OCI-LY3 (cell line): Measurements from ENCODE around the gene PRMT7.
A peak's percentile ranks its signal among the peaks of the same experiment; 100 is the strongest.

ENCODE experiments used
- H2AFZ ChIP-seq: fragments of 200-600, 300-600 bp; shearing (Covaris generic); 2 replicates; pipeline ENCODE4 v1.6.0; 2014; ENCODE audit warnings: antibody characterized with exemption, low read depth, low read length
- H3K27ac ChIP-seq: fragments of 200-600, 300-600 bp; sonication (generic); 2 replicates; pipeline ENCODE4 v1.5.1; 2014; ENCODE audit warnings: mild to moderate bottlenecking, low read length, moderate library complexity, mixed read lengths
- H3K27me3 ChIP-seq: fragments of 200-600, 300-600 bp; sonication (generic); 2 replicates; pipeline ENCODE4 v1.6.1; 2014; ENCODE audit warnings: low read depth, low read length, mixed read lengths
- H3K36me3 ChIP-seq: fragments of 200-600, 300-600 bp; sonication (generic); replicated peaks from 2 replicates; pipeline ENCODE3; 2014; ENCODE audit warnings: low read depth, low read length, mixed read lengths
- H3K4me1 ChIP-seq: fragments of 300-600, 200-600 bp; sonication (generic); 2 replicates; pipeline ENCODE4 v1.6.1; 2014; ENCODE audit warnings: low read length, mixed read lengths
- H3K4me2 ChIP-seq: fragments of 200-600, 300-600 bp; sonication (generic); 2 replicates; pipeline ENCODE4 v1.6.1; 2014; ENCODE audit warnings: low read length, mixed read lengths
- H3K4me3 ChIP-seq: fragments of 300-600, 200-600 bp; sonication (generic); 2 replicates; pipeline ENCODE4 v1.5.1; 2014; ENCODE audit warnings: antibody characterized with exemption, mild to moderate bottlenecking, low read length, moderate library complexity
- H3K79me2 ChIP-seq: fragments of 300-600, 200-600 bp; shearing (Covaris generic); 2 replicates; pipeline ENCODE4 v1.6.1; 2014; ENCODE audit warnings: mild to moderate bottlenecking, low read length, mixed read lengths
- H3K9ac ChIP-seq: fragments of 300-600, 200-600 bp; shearing (Covaris generic); 2 replicates; pipeline ENCODE4 v1.6.0; 2014; ENCODE audit warnings: mild to moderate bottlenecking, low read length, moderate library complexity
- H3K9me3 ChIP-seq: fragments of 200-600, 300-600 bp; shearing (Covaris generic); 2 replicates; pipeline ENCODE4 v1.6.1; 2014; ENCODE audit warnings: low read length, mixed read lengths; ENCODE audit not compliant: insufficient read depth
- H4K20me1 ChIP-seq: fragments of 200-600, 300-600 bp; sonication (generic); 2 replicates; pipeline ENCODE4 v1.6.1; 2016; ENCODE audit warnings: low read length, mixed read lengths; ENCODE audit not compliant: insufficient read depth
- EZH2phosphoT487 ChIP-seq: fragments of 200-600 bp; shearing (Covaris generic); IDR thresholded peaks from 2 replicates; pipeline ENCODE4 v1.6.1; 2018; ENCODE audit warnings: antibody characterized with exemption, mixed run types, low read depth
- TF ChIP-seq, protein P1 (sequence below): fragments of 200-600, 300-600 bp; sonication (generic); IDR thresholded peaks from 2 replicates; pipeline ENCODE4 v1.5.1; 2014; ENCODE audit warnings: antibody characterized with exemption, low read length, low read depth

The PRMT7 gene

DNA sequence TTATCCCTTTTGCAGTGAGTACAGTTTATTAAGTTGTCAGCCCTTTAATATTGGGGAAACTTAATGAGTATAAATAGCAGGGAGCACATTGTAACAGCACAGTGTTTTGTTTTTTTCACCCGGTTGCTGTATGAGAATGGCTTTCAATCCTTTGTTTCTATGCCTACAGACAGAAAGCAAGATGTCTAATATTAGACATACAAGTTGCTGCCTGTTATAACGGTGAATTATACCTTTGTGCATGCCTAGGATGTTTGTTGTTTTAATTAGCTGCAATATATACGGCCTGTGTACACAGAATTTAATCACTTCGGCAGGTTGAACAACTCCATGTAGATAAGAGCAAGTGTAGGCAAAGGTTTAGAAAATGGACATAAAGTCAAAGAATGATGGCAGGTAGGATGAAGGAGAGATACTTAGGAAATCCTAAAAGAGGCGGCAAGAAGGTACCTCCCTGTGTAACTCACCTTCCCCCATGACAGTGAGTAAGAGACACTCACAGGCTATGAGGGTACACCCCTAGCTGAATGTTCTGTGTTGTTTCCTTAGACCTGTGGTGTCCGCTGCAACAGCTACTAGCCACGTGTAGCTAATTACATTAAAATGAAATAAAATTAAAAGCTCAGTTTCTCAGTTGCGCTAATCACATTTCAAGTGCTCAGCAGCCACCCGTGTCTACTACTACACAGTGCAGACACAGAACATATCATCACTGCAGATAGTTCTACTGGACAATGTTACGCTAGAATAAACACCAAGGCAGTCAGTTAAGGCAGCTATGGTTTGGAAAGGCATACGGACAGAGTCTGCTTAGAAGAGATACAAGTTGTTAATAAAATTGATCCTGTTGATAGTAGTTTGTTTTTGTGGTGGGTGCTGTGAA, 11.0 kb upstream of the PRMT7 start:
- Histone ChIP-seq H4K20me1 (no peaks in the 10 kb centered on the region), H2AFZ (no peak overlapping the region), H3K4me1 (no peaks in the 10 kb centered on the region), H3K79me2 (no peaks in the 10 kb centered on the region; the same call in 1 of the 2 replicates), H3K36me3 (peaks cover 80% of the 10 kb centered on the region), H3K27ac (no peak overlapping the region), H3K9me3 (no peaks in the 10 kb centered on the region), H3K4me3 (no peak overlapping the region), H3K27me3 (no peaks in the 10 kb centered on the region), H3K9ac (no peak overlapping the region), H3K4me2 (no peak overlapping the region)
- TF ChIP-seq, protein P1, sequence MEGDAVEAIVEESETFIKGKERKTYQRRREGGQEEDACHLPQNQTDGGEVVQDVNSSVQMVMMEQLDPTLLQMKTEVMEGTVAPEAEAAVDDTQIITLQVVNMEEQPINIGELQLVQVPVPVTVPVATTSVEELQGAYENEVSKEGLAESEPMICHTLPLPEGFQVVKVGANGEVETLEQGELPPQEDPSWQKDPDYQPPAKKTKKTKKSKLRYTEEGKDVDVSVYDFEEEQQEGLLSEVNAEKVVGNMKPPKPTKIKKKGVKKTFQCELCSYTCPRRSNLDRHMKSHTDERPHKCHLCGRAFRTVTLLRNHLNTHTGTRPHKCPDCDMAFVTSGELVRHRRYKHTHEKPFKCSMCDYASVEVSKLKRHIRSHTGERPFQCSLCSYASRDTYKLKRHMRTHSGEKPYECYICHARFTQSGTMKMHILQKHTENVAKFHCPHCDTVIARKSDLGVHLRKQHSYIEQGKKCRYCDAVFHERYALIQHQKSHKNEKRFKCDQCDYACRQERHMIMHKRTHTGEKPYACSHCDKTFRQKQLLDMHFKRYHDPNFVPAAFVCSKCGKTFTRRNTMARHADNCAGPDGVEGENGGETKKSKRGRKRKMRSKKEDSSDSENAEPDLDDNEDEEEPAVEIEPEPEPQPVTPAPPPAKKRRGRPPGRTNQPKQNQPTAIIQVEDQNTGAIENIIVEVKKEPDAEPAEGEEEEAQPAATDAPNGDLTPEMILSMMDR, result no peak
- TF ChIP-seq EZH2phosphoT487, result no peak

- no peaks in the 10 kb centered on the region for H3K4me1 ChIP-seq
- H3K27ac ChIP-seq, result no peak overlapping the region
- no peak overlapping the region for H2AFZ ChIP-seq
- H3K79me2 ChIP-seq, result no peaks in the 10 kb centered on the region; the same call in 1 of the 2 replicates
- H3K4me2 ChIP-seq, result no peak overlapping the region
- H3K9ac ChIP-seq, result no peak overlapping the region
- peaks cover 78% of the 10 kb centered on the region for H3K36me3 ChIP-seq
- no peaks in the 10 kb centered on the region for H3K27me3 ChIP-seq
- no peak overlapping the region for H3K4me3 ChIP-seq
- no peaks in the 10 kb centered on the region for H4K20me1 ChIP-seq
- no peak for TF ChIP-seq EZH2phosphoT487
- TF ChIP-seq, protein P1, result no peak
- H3K9me3 ChIP-seq, result no peaks in the 10 kb centered on the region
These were observed 9.9 kb upstream of the PRMT7 start for GRCh38 chr16:68300734-68301459.

GRCh38 chr16:68306633-68307032, 4.2 kb upstream of the PRMT7 start:
- no peak overlapping the region for H3K4me2 ChIP-seq
- peaks cover 27% of the 10 kb centered on the region for H3K79me2 ChIP-seq
- H3K4me1 ChIP-seq, result peaks cover 10% of the 10 kb centered on the region
- no peaks in the 10 kb centered on the region for H3K27me3 ChIP-seq
- no peak overlapping the region for H2AFZ ChIP-seq
- no peak overlapping the region for H3K27ac ChIP-seq
- no peak overlapping the region for H3K9ac ChIP-seq
- H4K20me1 ChIP-seq, result no peaks in the 10 kb centered on the region
- TF ChIP-seq, protein P1, result no peak
- TF ChIP-seq EZH2phosphoT487, result no peak
- peaks cover 26% of the 10 kb centered on the region for H3K36me3 ChIP-seq
- no peaks in the 10 kb centered on the region for H3K9me3 ChIP-seq
- no peak overlapping the region for H3K4me3 ChIP-seq

GRCh38 chr16:68309799-68310198, 1.0 kb upstream of the PRMT7 start:
- Histone ChIP-seq H3K4me1 (peaks cover 16% of the 10 kb centered on the region), H3K9ac (peak overlapping the region; percentile 82), H3K36me3 (peaks cover 9% of the 10 kb centered on the region), H3K79me2 (peaks cover 48% of the 10 kb centered on the region), H4K20me1 (0 out of 2 replicates have a peak, but pooled peaks cover 3% of the 10 kb centered on the region), H3K27ac (no peak overlapping the region), H3K27me3 (no peaks in the 10 kb centered on the region), H3K9me3 (no peaks in the 10 kb centered on the region), H3K4me3 (peak overlapping the region; percentile 94), H2AFZ (no peak overlapping the region), H3K4me2 (peak overlapping the region; percentile 95)
- no peak for TF ChIP-seq EZH2phosphoT487
- TF ChIP-seq, protein P1, result no peak
